Thoracic aorta endothelial cell (primary cell): ENCODE data around the gene RPS14. TPM values are rescaled to one million over a fixed set of nuclear protein-coding genes. Genes with fewer than 3 reads are reported as not detected.

Experiments used
- total RNA-seq: library from RNA; depleted of rRNA; stranded (reverse); fragments of >200 nt; gene quantifications from 2 replicates; pipeline ENCODE4 v1.2.3, GENCODE V29; 2012

Gene RPS14
- 2,102 and 2,111 TPM in 2 replicates for total RNA-seq

DNA sequence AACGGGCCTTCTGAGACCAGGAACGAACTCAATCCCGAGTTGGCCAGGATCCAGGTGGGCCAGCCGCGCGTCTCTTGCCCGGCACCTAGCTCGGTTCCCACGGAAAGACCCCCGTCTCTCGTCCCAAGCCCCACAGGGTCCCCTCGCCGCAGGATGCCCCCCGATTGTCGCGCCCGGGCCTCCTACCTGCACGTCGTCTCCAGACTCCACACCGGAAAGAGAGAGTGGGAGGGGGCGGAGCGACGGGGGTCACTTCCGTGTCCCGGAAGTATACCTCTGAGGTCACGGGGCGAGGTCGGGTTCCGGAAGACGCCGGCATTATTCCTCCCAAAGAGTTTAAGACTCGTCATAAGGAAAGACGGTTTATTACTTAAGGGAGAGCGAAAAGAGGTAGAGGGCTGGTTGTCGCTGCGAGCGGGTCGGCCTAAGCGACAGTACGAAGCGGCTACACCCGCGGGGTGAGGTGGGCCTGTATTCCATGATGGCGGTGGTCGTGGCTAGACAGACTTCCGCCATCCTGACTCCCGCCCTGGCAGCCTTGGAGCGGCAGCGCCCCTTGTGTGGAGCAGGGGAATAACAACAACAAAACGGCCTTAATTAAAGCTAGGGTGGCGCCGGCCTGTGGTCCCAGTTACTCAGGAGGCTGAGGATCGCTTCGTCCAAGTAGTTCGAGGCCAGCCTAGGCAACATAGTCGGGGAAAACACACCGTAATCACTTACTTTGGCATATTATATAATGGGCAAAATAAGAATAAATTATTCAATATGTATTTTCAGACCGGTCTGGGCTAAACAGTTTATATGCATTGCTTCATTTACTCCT is at the start of gene RPS14:
RPS14 (minus strand) TSS at position 223 of the 823 bp plus-strand sequence. CDS start 2,006 bp downstream, outside the sequence.

DNA sequence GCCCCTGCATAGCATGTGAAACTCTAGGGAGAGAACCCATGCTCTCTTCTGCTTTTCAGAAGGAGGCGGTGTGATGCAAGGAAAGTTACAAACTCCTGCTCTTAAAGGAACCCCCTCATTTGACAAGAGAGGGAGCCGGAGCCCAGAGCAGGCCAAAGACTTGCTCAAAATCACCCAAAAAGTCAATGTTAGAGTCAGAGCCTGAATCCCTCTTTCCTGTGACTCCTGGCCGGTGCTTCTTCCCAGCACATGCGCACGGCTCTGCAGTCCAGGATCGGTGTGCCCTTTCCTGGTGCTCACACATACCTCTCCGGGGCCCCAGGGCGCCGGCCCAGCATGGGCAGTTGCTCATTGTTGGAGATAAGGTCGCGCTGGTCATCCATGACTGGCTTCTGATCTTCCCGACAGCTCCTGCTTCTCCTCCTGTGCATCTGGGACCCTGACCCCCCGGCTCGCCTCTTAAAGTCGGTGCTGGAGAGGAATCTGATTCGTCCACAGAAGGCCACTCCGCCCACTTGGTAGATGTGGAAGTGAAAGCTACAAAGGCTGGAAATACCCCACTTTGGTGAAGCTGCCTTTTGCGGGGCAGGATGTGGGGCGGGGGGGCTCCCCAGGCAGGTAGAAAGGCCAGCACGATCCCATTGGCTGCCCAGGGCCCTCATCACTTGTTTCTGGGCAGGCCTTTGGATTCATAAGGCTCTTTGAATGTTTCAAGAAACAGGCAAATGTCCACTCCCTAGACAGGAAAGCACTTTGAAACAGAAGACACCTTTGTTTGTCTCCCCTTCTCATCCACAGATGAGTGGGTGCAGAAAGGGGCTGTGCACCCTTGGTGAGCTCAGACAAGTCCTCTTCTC is 37.0 kb downstream of the RPS14 start, which contains the start of gene CD74:
CD74 (minus strand) TSS at position 592 of the 857 bp plus-strand sequence; CDS start at position 431, 161 bp downstream.

Other genes with a start within 250 kb of the RPS14 start
- not detected in 2 replicates for gene CAMK2A, start 160.0 kb downstream of the RPS14 start, total RNA-seq
- not detected in 2 replicates for gene ARSI, start 146.8 kb downstream of the RPS14 start, total RNA-seq
- 29.9 and 46.5 TPM in 2 replicates for gene TCOF1, start 92.0 kb downstream of the RPS14 start, total RNA-seq
- gene CD74, start 36.8 kb downstream of the RPS14 start, total RNA-seq: 0.13 and 1.0 TPM in 2 replicates
- 74.3 and 94.3 TPM in 2 replicates for gene NDST1, start 58.4 kb upstream of the RPS14 start, total RNA-seq
- gene SYNPO, start 190.9 kb upstream of the RPS14 start, total RNA-seq: 25.9 and 32.5 TPM in 2 replicates
- gene MYOZ3, start 211.5 kb upstream of the RPS14 start, total RNA-seq: under 0.01 and 0.22 TPM in 2 replicates